Jurkat, Clone E6-1 (cell line): ENCODE data around the gene MACROH2A1.

Source experiments
- DNase-seq: peaks from one replicate; pipeline ENCODE4 v3.0.0-alpha.2; 2011; ENCODE audit warnings: low read depth, low spot score
- H3K4me3 ChIP-seq: 2 replicates; pipeline ENCODE4 v1.5.1; 2011; ENCODE audit warnings: mild to moderate bottlenecking, low read length, control low read depth, moderate library complexity

MACROH2A1 gene

DNA sequence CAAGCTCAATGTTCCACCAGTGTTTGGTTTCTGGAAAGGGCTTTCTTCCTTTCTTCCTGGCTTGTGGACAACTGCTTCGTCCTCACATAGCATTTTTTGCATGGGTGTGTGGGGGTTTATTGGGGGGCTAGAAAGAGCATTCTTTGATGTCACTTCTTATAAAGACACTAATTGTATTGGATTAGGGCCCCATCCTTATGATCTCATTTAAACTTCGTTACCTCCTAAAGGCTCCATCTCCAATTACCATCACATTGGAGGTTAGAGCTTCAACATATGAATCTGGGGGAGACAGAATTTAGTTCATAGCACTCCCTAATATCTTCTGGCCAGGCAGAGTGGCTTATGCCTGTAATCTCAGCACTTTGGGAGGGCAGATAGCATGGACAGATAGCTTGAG lies 6.1 kb upstream of the MACROH2A1 start:
- no peak for DNase-seq
- H3K4me3 ChIP-seq = no peak overlapping the region

DNA sequence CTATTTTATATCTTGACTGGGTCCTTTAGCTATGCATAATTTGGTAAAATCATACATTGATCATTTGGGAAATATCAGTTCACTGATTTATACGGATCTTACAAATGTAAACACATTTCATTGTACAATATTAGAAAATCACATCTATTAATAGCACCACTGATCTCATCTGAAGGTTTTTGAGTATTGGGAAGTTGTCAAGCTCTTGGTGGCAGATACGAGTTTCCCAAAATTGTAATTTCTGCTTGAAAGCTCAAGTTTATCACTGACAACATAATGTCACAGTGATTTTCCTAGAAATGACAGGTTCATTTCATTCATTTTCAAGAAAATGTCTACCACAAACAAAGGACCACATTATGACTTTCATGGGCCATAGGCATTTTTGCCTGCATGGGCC lies 3.0 kb upstream of the MACROH2A1 start:
- no peak for DNase-seq
- H3K4me3 ChIP-seq = no peak overlapping the region

DNA sequence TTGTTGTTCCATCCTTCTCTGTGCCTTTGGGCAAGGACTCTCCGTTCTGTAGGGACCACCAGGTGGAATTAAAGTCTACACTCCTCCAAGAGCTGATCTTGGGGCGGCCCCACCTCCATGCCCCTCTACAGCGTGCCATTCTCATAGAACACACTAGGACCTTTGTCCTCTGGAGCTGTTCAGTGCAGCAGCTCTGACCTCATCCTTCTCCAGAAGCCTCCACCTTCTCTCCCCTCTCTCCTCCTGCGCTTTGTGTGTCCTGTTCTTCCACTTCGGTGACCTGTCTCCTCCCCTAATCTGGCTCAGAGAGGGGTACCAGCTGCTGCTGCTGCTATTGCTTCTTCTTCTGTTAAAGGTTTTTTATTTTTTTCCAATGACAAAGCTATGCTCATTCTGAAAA lies 1.8 kb upstream of the MACROH2A1 start:
- H3K4me3 ChIP-seq = no peak overlapping the region
- no peak for DNase-seq

- peak overlapping the region; percentile 78 for H3K4me3 ChIP-seq
- DNase-seq = no peak
These were observed 937 bp upstream of the MACROH2A1 start for GRCh38 chr5:135399794-135400542.

GRCh38 chr5:135398160-135398854 lies 724 bp downstream of the MACROH2A1 start:
- no peak for DNase-seq
- peak overlapping the region; percentile 78 for H3K4me3 ChIP-seq

- no peak for DNase-seq
- H3K4me3 ChIP-seq = peak overlapping the region; percentile 78
These were observed 1.9 kb downstream of the MACROH2A1 start for GRCh38 chr5:135397084-135397483.

GRCh38 chr5:135396459-135397055 lies 2.5 kb downstream of the MACROH2A1 start:
- H3K4me3 ChIP-seq = no peak overlapping the region
- no peak for DNase-seq

DNA sequence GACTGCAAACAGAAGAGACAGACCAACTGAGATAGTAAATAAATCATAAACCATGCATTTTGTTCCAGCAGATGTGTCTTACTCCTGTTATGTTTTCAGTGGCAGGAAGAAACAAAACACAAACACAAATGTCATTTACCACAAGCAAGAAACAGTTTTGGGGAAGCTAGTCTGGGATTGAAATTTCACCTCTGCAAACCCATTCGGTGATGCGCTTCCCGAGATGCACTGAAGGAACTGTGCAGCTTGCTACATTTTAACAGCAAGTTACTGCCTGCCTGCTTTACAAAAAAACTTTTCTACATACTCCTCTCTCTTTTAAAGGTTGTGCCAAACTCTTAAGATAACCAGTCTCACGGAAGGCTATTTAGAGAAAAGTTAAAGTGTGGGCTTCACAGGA lies 3.2 kb downstream of the MACROH2A1 start:
- no peak for DNase-seq
- H3K4me3 ChIP-seq = no peak overlapping the region

GRCh38 chr5:135395451-135395850 lies 3.6 kb downstream of the MACROH2A1 start:
- DNase-seq = no peak
- no peak overlapping the region for H3K4me3 ChIP-seq

GRCh38 chr5:135394095-135394494 lies 4.9 kb downstream of the MACROH2A1 start:
- H3K4me3 ChIP-seq = no peak overlapping the region
- no peak for DNase-seq

- no peak for DNase-seq
These were observed 5.3 kb downstream of the MACROH2A1 start for GRCh38 chr5:135393691-135394090.

GRCh38 chr5:135393229-135393628 lies 5.8 kb downstream of the MACROH2A1 start:
- H3K4me3 ChIP-seq = no peak overlapping the region
- no peak for DNase-seq

More at GRCh38 chr5:135393691-135394090, 5.3 kb downstream of the MACROH2A1 start:
- no peak overlapping the region for H3K4me3 ChIP-seq

- no peak for DNase-seq
- H3K4me3 ChIP-seq = no peak overlapping the region
These were observed 6.8 kb downstream of the MACROH2A1 start for GRCh38 chr5:135392256-135392655.

- no peak overlapping the region for H3K4me3 ChIP-seq
- DNase-seq = no peak
These were observed 7.2 kb downstream of the MACROH2A1 start for GRCh38 chr5:135391869-135392255.

DNA sequence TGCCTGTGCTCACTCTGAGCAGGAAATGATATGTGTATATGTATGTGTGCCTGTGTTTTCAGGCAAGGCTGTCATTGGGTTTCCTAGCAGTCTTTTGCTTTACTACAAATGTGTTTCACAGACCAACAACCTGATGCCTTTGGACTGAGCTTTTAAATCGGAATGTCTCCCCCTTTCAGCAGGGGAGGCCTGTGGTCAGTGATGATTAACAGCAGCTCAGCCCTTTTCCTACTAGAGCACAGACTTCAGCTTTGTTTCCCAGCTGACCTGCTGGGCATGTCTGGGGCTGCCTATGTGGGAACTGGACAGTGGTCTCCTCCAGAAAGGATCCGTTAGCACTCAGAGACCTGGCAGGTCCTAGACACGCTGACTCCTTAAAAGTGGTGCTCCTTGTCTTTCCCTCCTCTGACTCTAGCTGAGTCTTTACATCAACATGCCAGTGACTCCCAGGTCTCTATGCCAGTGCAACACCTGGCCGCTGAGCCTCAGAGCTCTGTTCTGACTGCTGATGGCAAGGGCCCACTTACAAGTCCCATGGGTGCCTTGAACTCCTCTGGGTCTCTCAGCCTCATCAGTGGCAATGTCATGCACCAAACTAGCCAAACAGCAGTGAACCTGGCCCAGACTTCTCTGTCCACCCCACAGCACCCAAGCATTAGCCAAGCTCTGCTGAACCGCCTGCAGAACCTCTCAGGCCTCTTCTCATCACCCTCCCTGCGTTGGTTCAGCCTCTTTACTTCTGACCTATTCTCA lies 7.7 kb downstream of the MACROH2A1 start:
- H3K4me3 ChIP-seq = no peak overlapping the region
- DNase-seq = no peak

DNA sequence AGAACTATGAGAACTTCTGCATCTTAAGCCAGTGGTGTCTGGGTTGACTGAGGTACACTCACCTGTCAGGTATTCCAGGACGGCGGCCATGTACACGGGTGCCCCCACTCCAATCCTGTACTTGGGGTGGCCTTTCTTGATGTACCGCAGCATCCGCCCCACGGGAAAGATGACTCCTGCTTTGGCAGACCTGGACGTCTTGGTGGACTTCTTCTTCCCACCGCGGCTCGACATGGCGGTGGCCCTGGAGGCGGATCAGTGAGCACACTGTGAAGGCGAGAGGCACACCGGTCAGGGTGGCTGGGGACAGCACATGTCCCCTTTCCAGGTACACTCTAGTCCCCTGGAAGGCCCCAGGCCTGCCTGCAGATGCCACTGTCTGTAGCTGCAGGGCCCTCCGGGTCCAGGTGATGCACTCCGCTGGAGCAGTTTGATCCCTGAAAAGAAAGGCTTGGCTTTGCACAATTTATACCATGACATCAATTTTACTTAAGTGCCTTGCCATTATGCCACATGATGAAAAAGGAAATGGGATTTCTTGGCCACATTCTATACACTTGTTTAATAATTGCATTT lies 10.1 kb downstream of the MACROH2A1 start:
- no peak overlapping the region for H3K4me3 ChIP-seq
- no peak for DNase-seq

GRCh38 chr5:135387629-135387960 lies 11.4 kb downstream of the MACROH2A1 start:
- no peak overlapping the region for H3K4me3 ChIP-seq
- no peak for DNase-seq

DNA sequence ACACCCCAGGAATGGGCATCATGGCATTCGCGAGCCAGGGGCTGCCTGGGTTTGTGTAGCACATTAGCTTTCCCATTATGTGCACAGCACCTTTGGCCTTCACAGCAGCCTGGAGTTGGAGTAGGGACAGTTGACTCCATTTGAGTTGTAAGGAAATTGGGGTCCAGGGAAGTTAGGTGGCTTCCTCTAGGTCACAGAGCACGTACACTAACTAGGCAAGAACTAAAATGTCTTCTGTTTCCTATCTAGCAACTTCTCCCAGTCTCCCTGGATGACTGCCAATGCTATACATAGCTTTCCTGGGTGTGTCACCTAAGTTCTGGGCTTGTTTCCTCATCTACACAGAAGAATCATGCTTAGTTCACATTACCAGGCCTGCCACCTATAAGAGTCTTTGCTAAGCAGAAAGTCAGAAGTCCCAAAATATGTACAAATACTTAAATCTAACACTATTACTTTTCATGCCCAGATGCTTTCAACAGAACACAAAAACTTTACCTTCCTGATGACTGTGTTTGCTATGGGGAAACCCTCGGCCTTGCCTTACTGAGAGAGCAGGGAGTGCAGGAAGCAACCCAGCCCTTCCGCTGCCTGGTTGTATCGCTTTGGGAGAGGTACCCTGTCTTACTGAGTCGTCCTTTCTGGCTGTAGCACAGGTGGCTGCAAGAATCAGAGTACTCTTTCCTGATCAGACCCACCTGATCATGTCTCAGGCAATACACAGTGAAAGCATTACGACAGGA lies 12.0 kb downstream of the MACROH2A1 start:
- no peak overlapping the region for H3K4me3 ChIP-seq
- no peak for DNase-seq

GRCh38 chr5:135386096-135386495 lies 12.9 kb downstream of the MACROH2A1 start:
- no peak for DNase-seq
- H3K4me3 ChIP-seq = no peak overlapping the region
